ENCODE results near the gene CRADD. TPM values are rescaled to one million over a fixed set of nuclear protein-coding genes. Genes with fewer than 3 reads are reported as not detected.

Gene CRADD
- total RNA-seq, 2 donors from 2014 or later = 56.1 to 94.8 TPM

DNA sequence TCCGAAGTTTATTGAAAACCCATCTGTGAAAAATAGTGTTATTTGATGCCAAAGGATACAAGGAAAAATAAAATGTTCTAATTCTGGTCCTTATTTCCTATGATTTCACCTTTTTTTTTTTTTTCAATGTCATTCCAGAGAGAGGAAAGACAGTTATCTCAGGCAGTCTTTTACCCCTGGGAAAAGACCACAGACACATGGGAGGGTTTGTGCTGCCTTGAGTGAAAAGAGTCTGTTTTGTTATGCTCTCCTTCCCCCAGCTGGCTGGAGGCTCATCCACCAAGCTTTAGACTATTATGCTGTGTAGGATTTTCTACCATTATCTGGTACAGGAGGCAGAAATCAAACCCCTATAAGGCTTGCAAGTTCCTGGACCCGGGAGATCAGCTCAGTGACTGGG, 151.8 kb downstream of the CRADD start:
- H3K27ac ChIP-seq = peak overlapping the region; percentile 36 to 53
- no peaks in the 10 kb centered on the region for H3K27me3 ChIP-seq
- H3K36me3 ChIP-seq = no peaks in the 10 kb centered on the region
- H3K4me1 ChIP-seq = peaks cover 0 to 56% of the 10 kb centered on the region in 2 donors
- H3K9me3 ChIP-seq = no peaks in the 10 kb centered on the region
- TF ChIP-seq, protein P1, sequence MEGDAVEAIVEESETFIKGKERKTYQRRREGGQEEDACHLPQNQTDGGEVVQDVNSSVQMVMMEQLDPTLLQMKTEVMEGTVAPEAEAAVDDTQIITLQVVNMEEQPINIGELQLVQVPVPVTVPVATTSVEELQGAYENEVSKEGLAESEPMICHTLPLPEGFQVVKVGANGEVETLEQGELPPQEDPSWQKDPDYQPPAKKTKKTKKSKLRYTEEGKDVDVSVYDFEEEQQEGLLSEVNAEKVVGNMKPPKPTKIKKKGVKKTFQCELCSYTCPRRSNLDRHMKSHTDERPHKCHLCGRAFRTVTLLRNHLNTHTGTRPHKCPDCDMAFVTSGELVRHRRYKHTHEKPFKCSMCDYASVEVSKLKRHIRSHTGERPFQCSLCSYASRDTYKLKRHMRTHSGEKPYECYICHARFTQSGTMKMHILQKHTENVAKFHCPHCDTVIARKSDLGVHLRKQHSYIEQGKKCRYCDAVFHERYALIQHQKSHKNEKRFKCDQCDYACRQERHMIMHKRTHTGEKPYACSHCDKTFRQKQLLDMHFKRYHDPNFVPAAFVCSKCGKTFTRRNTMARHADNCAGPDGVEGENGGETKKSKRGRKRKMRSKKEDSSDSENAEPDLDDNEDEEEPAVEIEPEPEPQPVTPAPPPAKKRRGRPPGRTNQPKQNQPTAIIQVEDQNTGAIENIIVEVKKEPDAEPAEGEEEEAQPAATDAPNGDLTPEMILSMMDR (IDR thresholded peaks at IDR 0.05) = no peak
- no peak for DNase-seq (ENCODE audit: low spot score)
- no peak overlapping the region for H3K4me3 ChIP-seq

DNA sequence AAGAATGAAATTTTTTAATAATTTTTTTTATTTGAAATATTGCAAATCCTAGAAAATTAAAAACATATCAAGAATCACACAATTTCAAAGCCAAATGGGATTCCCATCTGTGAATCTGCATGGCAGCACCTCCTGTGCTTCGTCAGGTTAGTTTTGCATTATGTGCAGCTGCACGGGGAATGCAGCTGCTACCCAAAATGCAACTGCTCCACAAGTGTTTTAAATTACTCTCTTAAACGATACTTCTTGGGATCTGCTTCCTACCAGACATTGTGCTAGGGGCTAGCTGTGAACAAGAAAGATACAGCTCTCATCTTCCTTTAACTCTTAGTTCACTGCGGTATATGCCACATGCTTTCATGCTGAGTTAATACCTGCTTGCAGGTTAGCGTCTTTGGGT, 154.2 kb downstream of the CRADD start:
- peaks cover 0 to 40% of the 10 kb centered on the region in 2 donors for H3K4me1 ChIP-seq

DNA sequence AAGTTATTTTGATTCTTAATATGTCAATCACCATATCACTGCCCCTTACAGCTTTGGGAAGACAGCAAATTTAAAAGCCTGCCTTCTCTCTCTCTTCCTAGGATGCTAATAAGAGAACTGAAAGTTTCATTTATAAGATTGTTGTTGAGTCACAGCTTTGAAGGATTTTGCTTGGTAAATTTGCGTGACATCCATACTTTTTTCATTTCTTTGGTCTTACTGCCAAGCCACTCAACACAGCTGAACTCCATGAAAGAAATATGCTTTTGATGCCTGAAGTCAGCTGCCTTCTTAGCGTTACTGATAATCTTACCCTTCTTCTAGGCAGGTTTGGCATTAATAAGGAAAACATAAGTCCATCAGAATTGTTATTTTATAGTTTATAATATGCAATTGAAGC, 155.0 kb downstream of the CRADD start:
- Histone ChIP-seq H3K4me3 (no peak overlapping the region), H3K4me1 (peaks cover 0 to 37% of the 10 kb centered on the region in 2 donors), H3K36me3 (no peaks in the 10 kb centered on the region), H3K27me3 (no peaks in the 10 kb centered on the region), H3K9me3 (no peaks in the 10 kb centered on the region), H3K27ac (no peak overlapping the region)
- no peak for DNase-seq (ENCODE audit: low spot score)
- TF ChIP-seq, protein P1 (IDR thresholded peaks at IDR 0.05) = no peak

More for the DNA sequence above, 154.2 kb downstream of the CRADD start:
- Histone ChIP-seq H3K27me3 (no peaks in the 10 kb centered on the region), H3K36me3 (no peaks in the 10 kb centered on the region), H3K27ac (no peak overlapping the region), H3K4me3 (no peak overlapping the region), H3K9me3 (no peaks in the 10 kb centered on the region)
- DNase-seq (ENCODE audit: low spot score) = no peak
- TF ChIP-seq, protein P1 (IDR thresholded peaks at IDR 0.05) = no peak

DNA sequence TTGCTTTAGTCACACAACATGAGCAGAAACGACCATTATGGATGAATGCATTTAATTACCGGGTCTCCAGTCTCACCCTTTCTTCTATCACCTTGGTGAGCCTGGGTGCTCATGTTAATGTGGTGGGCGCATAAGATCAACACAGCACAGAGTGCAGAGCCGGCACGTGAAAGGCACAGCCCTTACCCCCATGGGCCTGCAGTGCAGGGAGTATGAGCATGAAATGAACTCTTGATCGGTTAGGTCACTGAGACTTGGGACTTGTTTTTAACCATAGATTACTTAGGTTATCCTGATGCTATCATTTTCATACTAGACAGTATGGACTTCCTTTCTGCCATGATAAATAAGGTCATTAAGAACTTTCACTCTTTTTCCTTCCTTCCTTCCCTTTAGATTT, 156.8 kb downstream of the CRADD start:
- no peaks in the 10 kb centered on the region for H3K9me3 ChIP-seq
- no peak for DNase-seq (ENCODE audit: low spot score)
- peaks cover 0 to 26% of the 10 kb centered on the region in 2 donors for H3K4me1 ChIP-seq
- no peaks in the 10 kb centered on the region for H3K36me3 ChIP-seq
- TF ChIP-seq, protein P1 (IDR thresholded peaks at IDR 0.05) = no peak
- H3K27me3 ChIP-seq = no peaks in the 10 kb centered on the region
- no peak overlapping the region for H3K4me3 ChIP-seq
- no peak overlapping the region for H3K27ac ChIP-seq

DNA sequence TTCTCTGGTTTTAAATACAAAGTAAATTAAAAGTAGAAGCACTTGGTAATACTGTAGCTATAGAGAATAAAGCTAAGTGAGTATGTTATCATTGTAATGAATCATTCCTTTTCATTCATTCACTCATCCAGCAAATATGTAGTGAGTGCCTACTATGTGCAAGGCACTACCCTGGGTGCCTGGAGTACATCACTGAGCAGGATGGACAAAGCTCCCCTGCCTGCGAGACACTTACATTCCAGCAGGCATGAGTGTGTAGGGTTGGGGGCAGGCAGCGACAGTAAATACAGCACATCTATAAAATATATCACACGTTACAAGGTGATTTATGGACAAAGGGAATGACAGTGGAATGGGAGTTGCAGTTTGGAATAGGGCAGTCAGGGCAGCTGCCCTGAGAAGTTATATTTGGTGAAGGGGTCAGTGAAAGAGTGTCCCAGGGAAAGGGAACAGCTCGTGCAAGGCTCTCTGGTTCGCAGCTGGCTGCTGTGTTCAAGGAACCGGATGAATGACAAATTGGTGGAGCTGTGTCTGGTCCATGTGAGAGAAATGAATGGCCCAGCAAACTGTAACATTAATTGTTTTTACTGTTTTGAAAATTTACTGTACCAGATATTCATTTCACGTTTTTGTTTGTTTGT, 159.6 kb downstream of the CRADD start:
- no peaks in the 10 kb centered on the region for H3K9me3 ChIP-seq
- TF ChIP-seq, protein P1 (IDR thresholded peaks at IDR 0.05) = no peak
- H3K4me3 ChIP-seq = no peak overlapping the region
- H3K27me3 ChIP-seq = no peaks in the 10 kb centered on the region
- peaks cover 0 to 10% of the 10 kb centered on the region in 2 donors for H3K4me1 ChIP-seq
- H3K36me3 ChIP-seq = no peaks in the 10 kb centered on the region
- H3K27ac ChIP-seq = no peak overlapping the region
- DNase-seq (ENCODE audit: low spot score) = no peak

DNA sequence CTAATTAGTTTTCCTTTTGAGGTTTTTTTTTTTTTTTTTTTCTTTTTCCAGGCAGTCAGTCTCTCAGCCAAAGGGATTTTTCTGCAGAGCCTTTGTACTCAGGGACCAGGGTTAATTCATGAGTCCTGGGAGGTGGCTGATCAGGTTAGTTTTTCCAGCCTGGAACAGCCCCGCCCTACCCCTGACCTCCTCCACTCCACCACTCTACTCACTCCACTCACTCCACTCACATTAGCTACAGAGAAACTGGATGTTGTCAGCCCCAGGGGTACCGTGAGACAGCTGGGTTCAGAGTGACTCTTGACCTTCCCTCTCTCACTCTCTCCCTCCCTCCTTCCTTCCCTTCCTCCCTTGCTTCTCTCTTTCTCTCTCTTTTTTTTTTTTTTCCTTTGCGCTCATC, 161.0 kb downstream of the CRADD start:
- Histone ChIP-seq H3K9me3 (no peaks in the 10 kb centered on the region), H3K27me3 (no peaks in the 10 kb centered on the region), H3K4me3 (no peak overlapping the region), H3K27ac (no peak overlapping the region), H3K4me1 (peaks cover 0 to 10% of the 10 kb centered on the region in 2 donors), H3K36me3 (no peaks in the 10 kb centered on the region)
- DNase-seq (ENCODE audit: low spot score) = no peak
- TF ChIP-seq, protein P1 (IDR thresholded peaks at IDR 0.05) = no peak
